HG03521 (cell line): ENCODE data around the gene MST1.

Experiments used
- ATAC-seq: cut with Tn5 transposase; IDR thresholded peaks from one replicate; pipeline ENCODE4 v1.9.1; 2021; ENCODE audit warnings: mild to moderate bottlenecking, moderate library complexity; ENCODE audit not compliant: unreplicated experiment

Gene MST1

DNA sequence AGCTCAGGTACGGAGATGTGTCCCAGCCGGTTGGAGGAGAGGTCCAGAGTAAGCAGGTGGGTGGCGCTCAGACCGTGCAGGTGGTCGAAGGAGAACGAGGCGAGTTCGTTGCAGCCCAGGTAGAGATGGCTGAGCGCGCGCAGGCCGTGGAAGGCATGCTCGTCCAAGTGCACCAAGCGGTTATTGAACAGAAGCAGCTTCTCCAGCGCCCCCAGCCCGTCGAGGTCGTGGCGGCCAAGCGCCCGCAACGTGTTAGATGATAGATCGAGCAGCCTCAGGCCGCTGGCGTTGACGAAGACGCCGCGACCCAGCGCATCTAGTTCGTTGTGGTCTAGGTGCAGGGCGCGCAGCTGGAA, 29.6 kb upstream of the MST1 start:
- ATAC-seq: no peak

DNA sequence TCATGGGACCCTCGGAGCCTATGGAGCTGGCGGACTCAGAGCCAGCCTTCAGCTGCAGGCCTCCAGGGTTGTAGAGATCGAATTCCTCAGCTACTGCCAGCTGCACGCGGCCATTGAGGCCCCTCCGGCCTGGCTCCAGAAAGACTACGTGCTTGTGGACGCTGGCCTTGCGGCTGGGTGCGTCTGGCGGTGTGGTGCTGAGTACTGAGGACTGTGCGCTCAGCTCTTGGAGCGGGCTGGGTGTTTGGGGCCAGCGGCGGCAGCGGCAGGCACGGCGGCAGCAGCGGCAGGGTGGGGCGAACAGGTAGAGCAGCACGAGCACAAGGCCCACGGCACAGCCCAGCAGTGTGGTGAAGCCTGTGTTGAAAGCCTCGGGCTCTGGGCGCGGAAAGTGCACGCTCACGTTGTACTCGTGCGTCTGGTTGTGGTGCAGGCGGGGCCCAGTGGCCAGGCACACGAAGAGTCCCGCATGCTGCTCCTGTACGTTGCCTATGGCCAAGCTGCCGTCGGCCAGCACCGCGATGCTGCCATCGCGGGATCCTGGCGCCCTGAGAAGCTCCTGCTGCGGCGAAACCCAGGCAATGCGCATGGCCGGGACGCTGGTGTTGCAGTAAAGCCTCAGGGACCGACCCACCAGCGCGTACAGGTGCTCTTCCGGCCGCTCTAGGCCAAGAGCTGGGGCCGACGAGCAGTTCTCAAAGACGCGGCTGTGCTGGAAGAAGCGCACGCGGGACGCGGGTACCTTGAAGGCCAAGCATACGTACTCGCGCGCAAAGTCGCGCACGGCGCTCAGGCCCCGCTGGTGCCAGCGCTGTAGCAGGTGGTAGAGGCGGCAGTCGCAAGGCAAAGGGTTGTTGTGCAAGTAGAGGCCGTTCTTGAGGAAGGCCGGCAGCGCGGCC, 28.9 kb upstream of the MST1 start:
- ATAC-seq: no peak

DNA sequence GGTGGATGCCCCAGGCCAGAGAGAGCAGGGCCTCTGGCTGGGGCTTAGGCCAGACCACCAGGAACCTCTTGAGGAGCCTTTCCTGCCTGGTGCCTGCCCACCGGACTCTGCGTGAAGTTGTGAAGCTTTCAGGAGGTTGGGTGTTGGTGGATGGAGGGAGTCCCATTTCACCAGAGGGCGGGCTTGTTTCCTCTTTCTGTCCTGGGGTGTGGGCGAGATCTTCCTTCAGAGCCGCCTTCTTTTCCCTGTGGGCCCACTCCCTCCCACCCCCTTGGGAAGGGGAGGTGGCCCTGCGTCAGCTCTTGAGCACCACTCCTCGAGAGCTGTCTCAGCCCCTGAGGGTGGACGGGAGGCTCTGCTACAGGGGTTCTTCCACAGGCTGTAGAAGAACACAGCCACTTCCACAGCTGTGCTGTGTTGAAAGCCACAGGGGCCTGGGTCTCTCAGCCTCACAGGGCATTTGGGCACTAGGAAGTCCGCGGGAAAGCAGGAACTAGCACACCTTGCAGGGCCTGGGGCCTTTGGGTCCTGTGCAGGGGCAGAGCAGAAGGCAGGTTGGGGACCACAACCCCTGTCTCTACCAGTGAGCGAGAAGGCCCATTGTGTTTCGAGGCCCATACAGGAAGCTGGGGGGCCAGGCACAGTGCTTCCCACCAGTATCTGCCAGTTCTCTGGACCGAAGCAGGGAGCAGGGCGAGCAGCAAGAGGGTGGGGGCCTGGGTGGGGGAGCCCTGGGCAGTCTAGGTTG, 28.1 kb upstream of the MST1 start:
- ATAC-seq: no peak

DNA sequence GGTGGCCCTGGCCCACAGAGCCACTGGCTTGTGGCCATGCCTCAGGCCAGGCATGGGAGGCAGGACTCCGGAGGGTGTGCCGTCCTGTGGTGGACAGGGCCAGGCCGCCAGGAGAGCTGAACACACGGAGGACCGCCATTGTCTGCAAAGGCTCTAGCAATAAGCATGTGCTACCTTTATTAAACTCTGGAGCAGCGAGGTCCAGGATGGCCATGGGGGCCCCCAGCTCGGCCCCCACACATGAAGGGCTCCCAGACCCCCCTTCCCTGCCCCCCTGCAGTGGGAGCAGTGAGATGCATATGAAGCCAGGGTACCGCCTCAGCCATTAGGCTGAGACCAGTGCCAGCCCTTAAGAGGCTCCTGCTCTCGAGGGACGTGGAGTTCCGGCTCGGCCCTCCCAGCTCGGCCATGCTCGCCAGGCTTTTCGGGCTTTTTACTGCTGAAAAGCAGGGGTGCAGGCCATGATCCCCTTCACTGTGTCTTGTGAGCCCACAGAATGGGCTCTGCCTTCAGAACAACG, 27.5 kb upstream of the MST1 start:
- ATAC-seq: no peak

DNA sequence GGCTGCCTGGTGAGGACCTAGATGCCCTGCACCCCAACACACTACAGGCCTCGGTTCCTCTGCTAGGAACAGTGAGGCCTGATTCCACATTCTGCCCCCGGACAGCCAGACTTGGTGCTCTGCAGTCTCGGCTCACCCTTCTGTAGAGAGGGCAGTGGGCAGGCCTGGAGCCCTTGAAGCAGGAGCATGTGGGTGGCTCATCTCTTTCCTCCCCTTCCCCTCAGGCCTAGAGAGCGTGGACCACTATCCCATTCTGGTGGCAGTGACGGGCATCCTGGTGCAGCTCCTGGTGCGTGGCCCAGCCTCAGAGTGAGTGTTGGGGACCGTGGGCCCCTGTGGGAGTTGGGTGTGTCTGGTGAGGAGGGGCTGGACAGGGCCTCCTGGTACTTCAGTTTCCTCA, 26.9 kb upstream of the MST1 start:
- ATAC-seq: no peak

DNA sequence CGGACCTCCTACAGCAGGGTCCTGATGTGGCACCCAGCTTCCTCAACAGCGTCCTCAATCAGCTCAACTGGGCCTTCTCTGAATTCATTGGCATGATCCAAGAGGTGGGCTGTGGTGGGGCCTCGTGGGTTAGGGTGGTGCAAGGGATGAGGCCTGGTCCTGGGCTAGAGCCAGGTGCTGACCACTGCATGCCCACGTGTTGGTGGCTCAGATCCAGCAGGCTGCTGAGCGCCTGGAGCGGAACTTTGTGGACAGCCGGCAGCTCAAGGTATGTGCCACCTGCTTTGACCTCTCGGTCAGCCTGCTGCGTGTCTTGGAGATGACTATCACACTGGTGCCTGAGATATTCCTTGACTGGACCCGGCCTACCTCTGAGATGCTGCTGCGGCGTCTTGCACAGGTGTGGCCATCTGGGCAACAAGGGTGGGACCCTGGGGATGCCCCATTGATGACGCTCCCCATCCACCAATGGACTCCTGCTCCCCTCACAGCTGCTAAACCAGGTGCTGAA, 26.4 kb upstream of the MST1 start:
- ATAC-seq: no peak

DNA sequence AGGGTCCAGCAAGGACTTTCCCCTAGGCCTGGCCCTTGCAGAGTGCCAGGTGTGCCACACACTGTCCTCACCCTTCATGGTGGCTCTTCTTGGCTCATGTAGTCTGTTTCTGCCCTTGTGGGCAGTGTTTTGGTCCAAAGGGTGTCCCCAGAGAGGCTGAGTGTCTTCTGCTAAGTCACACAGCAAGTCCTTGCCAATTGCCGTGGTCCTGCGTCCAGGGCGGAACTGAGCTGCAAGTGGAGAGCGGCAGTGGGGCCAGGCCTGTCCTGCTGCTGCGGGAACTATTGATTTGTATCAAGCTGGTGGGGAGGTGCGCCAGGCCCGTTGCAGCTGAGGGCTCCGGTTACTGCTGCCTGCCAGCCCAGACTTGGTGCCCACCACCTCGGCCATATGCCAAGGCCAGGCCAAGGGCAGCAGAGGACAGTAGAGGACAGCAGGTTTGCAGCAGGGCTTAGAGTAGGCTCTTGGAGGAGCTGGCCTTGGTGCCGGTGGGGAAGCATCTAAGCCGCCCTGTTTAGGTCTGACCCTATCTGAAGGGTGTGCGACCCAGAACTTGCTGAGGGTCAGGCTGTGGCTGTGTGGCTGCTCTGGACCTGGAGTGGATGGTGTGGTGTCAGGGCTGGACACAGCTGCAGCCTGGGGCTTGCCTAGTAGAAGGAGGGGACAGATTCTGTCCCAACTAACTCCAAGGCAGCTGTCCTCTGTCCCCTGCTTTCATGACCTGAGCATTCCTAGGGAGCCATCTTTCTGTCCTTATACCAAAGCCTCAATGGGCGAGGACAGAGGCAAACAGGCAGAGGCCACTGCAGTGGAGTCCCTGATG, 25.7 kb upstream of the MST1 start:
- ATAC-seq: no peak

DNA sequence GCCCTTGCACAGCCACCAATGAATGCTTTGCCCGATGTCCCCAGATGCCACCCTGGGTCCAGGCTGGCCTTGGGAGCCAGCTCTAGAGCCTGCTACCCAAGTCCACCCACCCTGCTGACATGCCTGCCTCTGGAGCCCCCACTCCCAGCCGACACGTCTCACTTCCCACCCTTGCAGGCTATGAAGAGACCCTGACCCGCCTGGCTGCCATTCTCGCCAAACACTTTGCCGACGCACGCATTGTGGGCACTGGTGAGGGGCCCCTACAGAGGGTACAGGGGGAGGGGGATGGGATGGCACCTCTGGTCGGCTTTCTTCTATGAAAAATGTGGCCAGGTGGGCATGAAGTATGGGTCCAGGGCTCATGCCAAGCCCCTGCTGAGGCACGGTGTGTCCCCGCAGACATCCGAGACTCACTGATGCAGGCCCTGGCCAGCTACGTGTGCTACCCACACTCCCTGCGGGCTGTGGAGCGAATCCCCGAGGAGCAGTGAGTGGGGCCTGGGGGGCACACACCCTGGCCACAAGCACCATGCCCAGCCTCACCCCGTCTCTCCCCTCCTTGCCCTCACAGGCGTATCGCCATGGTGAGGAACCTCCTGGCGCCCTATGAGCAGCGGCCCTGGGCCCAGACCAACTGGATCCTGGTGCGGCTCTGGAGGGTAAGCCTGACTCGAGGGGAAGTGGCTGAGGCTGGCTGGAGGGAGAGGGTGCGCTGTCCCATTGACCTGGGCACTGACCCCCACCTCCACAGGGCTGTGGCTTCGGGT, 24.2 kb upstream of the MST1 start:
- no peak for ATAC-seq

DNA sequence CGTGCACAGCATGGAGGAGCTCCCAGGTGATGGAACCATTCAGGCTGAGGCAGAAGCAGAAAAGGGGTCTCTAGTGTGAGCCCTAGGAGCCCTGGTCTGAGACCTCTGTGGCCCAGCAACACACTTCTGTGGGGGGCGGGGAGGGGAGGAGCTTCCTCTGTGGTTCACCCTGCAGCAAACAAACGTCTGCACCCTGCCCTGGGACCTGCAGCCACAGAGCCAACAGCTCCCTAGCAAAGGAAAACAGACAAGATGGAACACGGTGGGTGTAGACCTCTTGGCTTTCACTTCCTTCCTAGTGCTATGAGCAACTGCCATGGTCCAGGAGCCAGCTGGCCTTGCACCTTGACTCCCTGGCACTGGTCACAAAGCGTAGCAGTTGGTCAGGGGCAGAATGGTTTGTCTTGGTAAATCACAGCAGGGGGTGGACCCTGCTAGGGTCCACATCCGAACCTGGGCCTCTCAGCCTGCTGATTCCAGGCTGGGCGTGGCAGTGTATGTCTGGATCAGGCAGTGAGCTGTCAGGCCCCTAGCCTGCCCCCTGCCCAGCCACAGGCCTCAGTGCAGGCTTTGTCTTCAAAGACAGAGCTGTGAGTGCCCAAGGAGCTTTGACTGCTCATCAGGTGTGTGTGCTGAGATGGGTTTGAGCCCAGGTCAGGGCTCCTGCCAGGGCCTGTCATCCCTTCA, 23.5 kb upstream of the MST1 start:
- no peak for ATAC-seq

DNA sequence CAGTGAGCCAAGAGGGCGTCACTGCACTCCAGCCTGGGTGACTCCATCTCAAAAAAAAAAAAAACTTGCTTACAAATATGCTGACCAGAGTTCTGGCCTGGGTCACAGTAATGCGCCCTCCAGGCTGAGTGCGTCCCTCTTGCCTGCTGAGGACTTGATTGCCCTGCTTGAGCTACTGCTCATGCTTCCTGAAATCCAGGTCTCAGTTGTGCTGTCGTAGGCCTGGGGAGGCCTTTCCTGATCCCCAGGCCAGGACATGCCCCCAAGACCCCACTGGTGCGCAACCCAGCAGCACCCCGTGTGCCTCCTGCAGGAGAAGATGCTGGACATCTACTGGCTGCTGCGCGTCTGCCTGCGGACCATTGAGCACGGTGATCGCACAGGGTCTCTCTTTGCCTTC, 22.9 kb upstream of the MST1 start:
- no peak for ATAC-seq

DNA sequence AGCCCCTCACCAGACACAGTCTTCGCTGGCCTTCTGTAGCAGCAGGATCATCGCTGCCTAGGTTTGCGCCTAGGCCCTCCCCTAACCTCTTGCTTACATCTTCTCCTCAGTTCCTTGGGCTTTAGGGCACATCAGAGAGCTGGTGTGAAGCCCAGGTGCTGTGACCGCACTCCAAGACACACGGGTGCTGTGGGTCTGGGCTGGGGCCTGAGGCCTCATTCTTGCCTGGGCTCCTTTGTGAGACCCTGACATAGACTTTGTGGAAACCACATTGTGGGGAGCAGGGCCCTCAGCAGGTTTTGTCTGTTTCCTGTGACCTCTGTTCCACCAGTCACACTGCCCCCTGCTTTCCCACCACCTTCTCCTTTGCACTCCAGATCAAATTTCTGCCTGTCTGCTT, 22.2 kb upstream of the MST1 start:
- no peak for ATAC-seq

DNA sequence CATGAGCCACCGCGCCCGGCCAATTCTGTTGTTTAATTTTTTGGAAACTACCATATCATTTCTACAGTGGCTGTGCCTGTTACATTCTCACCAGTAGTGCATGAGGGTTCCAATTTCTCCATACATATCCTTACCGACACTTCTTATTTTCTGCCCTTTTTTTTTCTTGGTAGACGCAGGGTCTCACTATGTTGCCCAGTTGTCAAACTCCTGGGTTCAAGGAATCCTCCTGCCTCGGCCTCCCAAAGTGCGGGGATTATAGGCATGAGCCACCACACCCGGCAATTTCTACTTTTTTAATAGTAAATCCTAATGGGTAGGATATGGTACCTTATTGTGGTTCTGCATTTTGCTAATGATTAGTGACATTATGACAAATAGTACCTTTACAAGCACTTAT, 20.6 kb upstream of the MST1 start:
- ATAC-seq: no peak

DNA sequence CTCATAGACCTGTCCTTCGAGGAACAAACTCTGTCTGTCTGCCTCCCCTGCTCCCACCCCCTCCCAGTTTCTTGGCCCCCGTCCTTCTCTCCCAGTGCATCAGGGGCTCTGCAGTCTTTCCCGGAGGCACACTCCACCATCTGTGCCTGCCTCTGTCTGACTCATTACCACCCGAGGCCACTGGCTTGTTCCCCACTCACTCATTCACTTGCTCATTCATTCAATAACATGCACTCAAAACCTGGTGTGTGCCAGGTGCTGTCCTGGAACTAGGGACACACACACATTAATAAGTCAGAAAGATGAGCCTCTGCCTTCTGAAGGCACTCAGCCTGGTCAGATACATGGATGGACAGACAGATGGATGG, 17.8 kb upstream of the MST1 start:
- no peak for ATAC-seq

DNA sequence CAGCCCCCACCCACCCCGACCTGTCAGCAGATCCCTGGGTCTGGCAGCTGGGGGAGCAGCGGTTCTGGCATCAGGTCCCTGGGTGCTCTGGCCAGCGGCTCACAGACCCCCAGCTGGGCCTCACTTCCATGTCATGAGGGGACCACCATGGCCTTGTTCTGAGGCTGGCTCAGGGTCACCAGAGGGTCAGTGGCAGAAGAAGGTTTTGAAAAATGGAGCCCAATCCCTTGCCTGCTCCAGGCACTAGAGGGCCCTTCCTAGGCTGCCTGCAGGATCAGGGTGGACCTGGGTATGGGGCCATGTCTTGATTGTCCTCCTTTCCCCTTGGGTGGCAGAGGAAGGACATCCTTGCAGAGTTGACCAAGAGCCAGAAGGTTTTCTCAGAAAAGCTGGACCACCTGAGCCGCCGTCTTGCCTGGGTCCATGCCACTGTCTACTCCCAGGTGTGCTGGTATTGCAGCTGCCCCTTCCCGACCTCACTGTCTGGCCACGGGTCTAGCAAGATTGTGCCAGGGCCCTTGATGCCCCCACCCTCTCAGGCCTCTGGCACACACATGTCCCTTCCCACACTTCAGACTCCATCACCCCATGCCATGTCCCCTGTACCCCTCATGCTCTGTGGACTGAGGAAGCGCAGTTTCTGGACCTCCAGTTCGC, 17.3 kb upstream of the MST1 start:
- no peak for ATAC-seq

DNA sequence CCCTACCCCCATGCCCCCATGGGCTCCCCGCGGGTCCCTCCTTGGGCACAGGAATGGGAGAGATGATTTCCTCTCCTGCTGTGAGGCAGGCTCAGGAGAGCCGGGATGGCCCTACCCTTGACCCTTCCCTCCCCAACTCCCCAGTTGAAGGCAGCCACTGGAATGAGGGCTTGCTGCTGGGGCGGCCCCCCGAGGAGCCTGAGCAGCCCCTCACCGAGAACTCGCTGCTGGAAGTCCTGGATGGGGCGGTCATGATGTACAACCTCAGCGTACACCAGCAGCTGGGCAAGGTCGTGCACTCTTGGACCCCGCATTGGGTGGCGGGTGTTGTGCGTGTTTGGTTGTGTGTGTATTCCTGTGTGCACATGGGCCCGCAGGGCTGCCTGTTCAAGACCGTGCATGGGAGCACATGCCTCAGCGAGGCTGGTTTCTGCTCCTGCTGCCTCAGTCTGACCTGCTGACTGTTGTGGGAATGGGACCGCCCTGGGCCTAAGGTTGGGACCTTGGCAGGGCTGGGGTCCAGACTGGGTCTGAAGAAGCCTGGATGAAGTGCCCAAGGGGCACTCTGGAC, 16.2 kb upstream of the MST1 start:
- no peak for ATAC-seq

DNA sequence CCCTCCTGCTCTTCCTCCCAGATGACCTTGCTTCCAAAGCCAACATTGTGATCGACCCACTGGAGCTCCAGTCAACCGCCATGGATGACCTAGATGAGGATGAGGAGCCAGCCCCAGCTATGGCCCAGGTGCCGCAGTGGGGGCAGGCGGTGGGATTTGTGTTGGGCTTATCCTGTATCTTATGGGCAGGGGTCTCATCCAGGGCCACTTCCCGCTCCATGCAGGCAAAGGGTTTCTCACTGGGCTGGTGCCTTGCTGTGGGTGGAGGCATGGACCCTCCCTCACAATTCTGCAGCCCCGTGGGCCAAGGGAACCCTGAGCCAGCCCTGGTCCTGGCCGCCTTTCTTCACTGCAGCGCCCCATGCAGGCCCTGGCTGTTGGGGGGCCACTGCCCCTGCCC, 15.4 kb upstream of the MST1 start:
- ATAC-seq: no peak

DNA sequence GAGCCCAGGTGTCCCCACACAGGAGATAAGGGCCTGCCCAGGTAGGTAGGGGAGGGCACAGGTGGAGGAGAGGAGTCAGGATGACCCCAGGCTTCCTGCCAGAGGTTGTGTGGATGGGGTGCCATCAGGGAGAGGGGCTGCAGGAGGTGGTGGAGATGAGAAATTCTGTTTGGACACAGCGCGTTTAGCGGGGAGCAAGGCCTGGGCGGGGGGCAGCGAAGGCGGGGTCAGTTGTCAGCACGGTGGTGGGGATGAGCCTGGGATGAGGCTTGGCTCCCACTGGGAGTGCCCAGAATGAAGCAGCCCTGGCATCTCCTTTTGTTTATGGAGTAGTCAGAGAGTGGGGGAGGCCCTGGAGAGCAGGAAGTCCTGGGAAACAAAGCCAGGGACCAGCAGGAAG, 14.7 kb upstream of the MST1 start:
- ATAC-seq: no peak

DNA sequence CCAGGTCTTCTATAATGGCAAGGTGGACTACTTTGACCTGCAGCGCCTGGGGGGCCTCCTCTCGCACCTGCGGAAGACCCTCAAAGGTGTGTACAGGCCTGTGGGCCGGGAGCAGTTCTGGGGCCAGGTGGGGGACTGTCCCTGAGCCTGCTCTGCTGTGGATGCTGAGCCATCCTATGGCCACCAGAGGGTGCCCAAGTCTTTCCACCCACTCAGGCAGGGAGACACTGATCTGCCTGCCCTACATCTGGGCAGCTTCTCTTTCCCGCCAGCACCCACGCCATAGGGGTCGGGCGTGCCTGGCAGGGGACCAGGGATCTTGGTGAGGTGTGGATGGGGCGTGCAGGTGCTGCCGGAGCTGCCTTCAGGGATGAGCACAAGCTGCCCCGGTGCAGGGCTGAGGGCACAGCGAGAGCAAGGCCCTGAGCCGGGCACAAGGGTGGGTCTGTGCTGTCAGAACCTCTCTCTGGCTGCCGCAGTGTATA, 14.2 kb upstream of the MST1 start:
- no peak for ATAC-seq

DNA sequence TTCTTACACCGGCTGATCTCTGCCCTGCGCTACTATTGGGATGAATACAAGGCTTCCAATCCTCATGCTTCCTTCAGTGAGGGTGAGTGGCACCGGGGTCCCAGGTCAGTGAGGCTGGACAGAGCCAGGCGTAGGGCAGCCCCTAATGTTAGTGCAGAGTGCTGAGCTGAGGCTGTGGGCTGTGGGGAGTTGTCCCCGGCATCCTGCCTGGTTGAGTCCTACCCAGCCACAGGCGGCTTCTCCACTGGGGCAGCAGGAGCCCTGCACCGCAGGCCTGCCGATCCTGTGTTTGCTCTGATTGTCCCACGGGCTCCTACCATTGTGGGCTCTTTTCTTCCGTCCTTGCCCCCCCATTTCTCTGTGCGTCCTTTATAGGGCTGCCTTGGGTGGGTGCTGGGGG, 13.4 kb upstream of the MST1 start:
- no peak for ATAC-seq
